ENCODE measurements around the gene MAL.

- TF ChIP-seq PPARA (CRISPR knock-in tag; IDR thresholded peaks at IDR 0.05; ENCODE audit: borderline replicate concordance): no peak
- no peak for TF ChIP-seq RARB (CRISPR knock-in tag; IDR thresholded peaks at IDR 0.05)
- TF ChIP-seq, protein P1, sequence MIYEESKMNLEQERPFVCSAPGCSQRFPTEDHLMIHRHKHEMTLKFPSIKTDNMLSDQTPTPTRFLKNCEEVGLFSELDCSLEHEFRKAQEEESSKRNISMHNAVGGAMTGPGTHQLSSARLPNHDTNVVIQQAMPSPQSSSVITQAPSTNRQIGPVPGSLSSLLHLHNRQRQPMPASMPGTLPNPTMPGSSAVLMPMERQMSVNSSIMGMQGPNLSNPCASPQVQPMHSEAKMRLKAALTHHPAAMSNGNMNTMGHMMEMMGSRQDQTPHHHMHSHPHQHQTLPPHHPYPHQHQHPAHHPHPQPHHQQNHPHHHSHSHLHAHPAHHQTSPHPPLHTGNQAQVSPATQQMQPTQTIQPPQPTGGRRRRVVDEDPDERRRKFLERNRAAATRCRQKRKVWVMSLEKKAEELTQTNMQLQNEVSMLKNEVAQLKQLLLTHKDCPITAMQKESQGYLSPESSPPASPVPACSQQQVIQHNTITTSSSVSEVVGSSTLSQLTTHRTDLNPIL (CRISPR knock-in tag; IDR thresholded peaks at IDR 0.05; ENCODE audit: low read depth): no peak
- TF ChIP-seq ZFP30 (CRISPR knock-in tag; IDR thresholded peaks at IDR 0.05): no peak
- TF ChIP-seq, protein P2, sequence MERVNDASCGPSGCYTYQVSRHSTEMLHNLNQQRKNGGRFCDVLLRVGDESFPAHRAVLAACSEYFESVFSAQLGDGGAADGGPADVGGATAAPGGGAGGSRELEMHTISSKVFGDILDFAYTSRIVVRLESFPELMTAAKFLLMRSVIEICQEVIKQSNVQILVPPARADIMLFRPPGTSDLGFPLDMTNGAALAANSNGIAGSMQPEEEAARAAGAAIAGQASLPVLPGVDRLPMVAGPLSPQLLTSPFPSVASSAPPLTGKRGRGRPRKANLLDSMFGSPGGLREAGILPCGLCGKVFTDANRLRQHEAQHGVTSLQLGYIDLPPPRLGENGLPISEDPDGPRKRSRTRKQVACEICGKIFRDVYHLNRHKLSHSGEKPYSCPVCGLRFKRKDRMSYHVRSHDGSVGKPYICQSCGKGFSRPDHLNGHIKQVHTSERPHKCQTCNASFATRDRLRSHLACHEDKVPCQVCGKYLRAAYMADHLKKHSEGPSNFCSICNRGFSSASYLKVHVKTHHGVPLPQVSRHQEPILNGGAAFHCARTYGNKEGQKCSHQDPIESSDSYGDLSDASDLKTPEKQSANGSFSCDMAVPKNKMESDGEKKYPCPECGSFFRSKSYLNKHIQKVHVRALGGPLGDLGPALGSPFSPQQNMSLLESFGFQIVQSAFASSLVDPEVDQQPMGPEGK (CRISPR knock-in tag; IDR thresholded peaks at IDR 0.05; ENCODE audit: borderline replicate concordance): no peak
- no peak for TF ChIP-seq GLIS3 (CRISPR knock-in tag; IDR thresholded peaks at IDR 0.05)
- TF ChIP-seq SNAI2 (CRISPR knock-in tag; IDR thresholded peaks at IDR 0.05): no peak
- no peak for TF ChIP-seq TCF4 (CRISPR knock-in tag; IDR thresholded peaks at IDR 0.05; ENCODE audit: borderline replicate concordance)
- no peak for TF ChIP-seq ZNF70 (CRISPR knock-in tag; IDR thresholded peaks at IDR 0.05)
- no peak for TF ChIP-seq BACH2 (CRISPR knock-in tag; IDR thresholded peaks at IDR 0.05; ENCODE audit: borderline replicate concordance)
- TF ChIP-seq ESRRG (CRISPR knock-in tag; IDR thresholded peaks at IDR 0.05): no peak
- TF ChIP-seq ZNF565 (CRISPR knock-in tag; conservative IDR thresholded peaks at IDR 0.05; ENCODE audit: low read depth): no peak
- no peak for TF ChIP-seq TSHZ2 (CRISPR knock-in tag; IDR thresholded peaks at IDR 0.05)
- TF ChIP-seq ARNTL (CRISPR knock-in tag; IDR thresholded peaks at IDR 0.05; ENCODE audit: borderline replicate concordance, low read depth): no peak
These were observed 35.6 kb downstream of the MAL start for GRCh38 chr2:95061119-95061512.
